Measurements from ENCODE around the gene SMCO2.
"Not testable (repeated sequence)": the region's sequence is repeated elsewhere in the genome, so short reads cannot be mapped to it uniquely, and the experiment has no call there.

SMCO2 gene

GRCh38 chr12:27537855-27538675 lies 91.5 kb downstream of the SMCO2 start:
- TF ChIP-seq CTCF (IDR thresholded peaks at IDR 0.05; ENCODE audit: low read depth, low read length), result no peak
- no peak overlapping the region for H3K4me3 ChIP-seq (ENCODE audit: low read depth, low read length)
- H3K27ac ChIP-seq, result no peak overlapping the region
- H3K36me3 ChIP-seq, result no peaks in the 10 kb centered on the region
- no peak for DNase-seq
- H3K9me3 ChIP-seq (ENCODE audit: severe bottlenecking), result no peaks in the 10 kb centered on the region
- no peaks in the 10 kb centered on the region for H3K27me3 ChIP-seq (ENCODE audit: insufficient read depth, low read depth, severe bottlenecking)

- Histone ChIP-seq H3K4me3 (ENCODE audit: low read depth, low read length) (no peak overlapping the region), H3K27me3 (ENCODE audit: insufficient read depth, low read depth, severe bottlenecking) (no peaks in the 10 kb centered on the region), H3K36me3 (no peaks in the 10 kb centered on the region), H3K9me3 (ENCODE audit: severe bottlenecking) (no peaks in the 10 kb centered on the region), H3K27ac (no peak overlapping the region)
- no peak for TF ChIP-seq CTCF (IDR thresholded peaks at IDR 0.05; ENCODE audit: low read depth, low read length)
- DNase-seq, result no peak
These were observed 92.7 kb downstream of the SMCO2 start for GRCh38 chr12:27539191-27539631.

DNA sequence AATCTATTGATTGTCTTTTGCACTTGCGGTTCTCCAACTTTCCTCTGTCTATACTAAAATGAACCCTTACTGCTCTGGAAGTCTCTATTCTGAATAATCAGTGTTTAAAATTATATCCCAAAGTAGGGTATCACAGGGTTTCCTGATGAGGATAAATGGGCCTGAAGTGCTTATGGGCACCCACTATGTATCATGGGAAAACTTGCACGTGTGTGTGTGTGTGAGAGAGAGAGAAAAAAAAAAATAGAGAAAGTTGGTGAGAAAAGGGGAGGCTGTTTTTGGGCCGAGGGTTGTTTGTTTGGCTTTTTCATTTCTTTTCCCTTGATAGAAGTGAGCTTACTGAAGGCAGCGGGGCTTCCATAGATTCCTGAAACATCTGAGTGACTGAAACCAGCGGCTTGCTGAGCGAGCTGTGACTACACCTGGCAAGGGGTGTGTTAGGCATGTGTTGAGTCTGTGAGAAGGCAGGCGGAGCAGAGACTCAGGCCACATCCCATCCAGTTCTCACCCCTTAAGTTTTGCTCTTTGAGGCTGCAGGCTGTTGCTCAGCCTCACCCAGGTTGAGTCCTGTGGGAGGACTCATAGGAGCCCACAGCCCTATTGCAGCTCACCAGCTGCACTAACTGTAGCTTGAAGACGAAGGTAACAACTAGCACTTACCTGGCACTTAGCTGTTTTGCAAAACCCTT lies 94.6 kb downstream of the SMCO2 start:
- no peak for DNase-seq
- no peak for TF ChIP-seq CTCF (IDR thresholded peaks at IDR 0.05; ENCODE audit: low read depth, low read length)
- Histone ChIP-seq H3K36me3 (no peaks in the 10 kb centered on the region), H3K27me3 (ENCODE audit: insufficient read depth, low read depth, severe bottlenecking) (no peaks in the 10 kb centered on the region), H3K27ac (no peak overlapping the region), H3K4me3 (ENCODE audit: low read depth, low read length) (no peak overlapping the region), H3K9me3 (ENCODE audit: severe bottlenecking) (no peaks in the 10 kb centered on the region)

GRCh38 chr12:27542628-27543027 lies 96.1 kb downstream of the SMCO2 start:
- no peaks in the 10 kb centered on the region for H3K27me3 ChIP-seq (ENCODE audit: insufficient read depth, low read depth, severe bottlenecking)
- no peaks in the 10 kb centered on the region for H3K9me3 ChIP-seq (ENCODE audit: severe bottlenecking)
- no peaks in the 10 kb centered on the region for H3K36me3 ChIP-seq
- DNase-seq, result no peak
- no peak overlapping the region for H3K4me3 ChIP-seq (ENCODE audit: low read depth, low read length)
- no peak overlapping the region for H3K27ac ChIP-seq
- TF ChIP-seq CTCF (IDR thresholded peaks at IDR 0.05; ENCODE audit: low read depth, low read length), result no peak

GRCh38 chr12:27544858-27545257 lies 98.3 kb downstream of the SMCO2 start:
- not testable (repeated sequence) for H3K36me3 ChIP-seq, DNase-seq, H3K27ac ChIP-seq

GRCh38 chr12:27545665-27546064 lies 99.1 kb downstream of the SMCO2 start:
- no peak overlapping the region for H3K27ac ChIP-seq
- H3K36me3 ChIP-seq, result no peaks in the 10 kb centered on the region

More at GRCh38 chr12:27544858-27545257, 98.3 kb downstream of the SMCO2 start:
- not testable (repeated sequence) for H3K9me3 ChIP-seq (ENCODE audit: severe bottlenecking); H3K27me3 ChIP-seq (ENCODE audit: insufficient read depth, low read depth, severe bottlenecking); H3K4me3 ChIP-seq (ENCODE audit: low read depth, low read length)

More at GRCh38 chr12:27545665-27546064, 99.1 kb downstream of the SMCO2 start:
- Histone ChIP-seq H3K27me3 (ENCODE audit: insufficient read depth, low read depth, severe bottlenecking) (no peaks in the 10 kb centered on the region), H3K9me3 (ENCODE audit: severe bottlenecking) (no peaks in the 10 kb centered on the region), H3K4me3 (ENCODE audit: low read depth, low read length) (no peak overlapping the region)
- TF ChIP-seq CTCF (IDR thresholded peaks at IDR 0.05; ENCODE audit: low read depth, low read length), result no peak
- no peak for DNase-seq
